ENCODE data around the gene AP2A2.

DNA sequence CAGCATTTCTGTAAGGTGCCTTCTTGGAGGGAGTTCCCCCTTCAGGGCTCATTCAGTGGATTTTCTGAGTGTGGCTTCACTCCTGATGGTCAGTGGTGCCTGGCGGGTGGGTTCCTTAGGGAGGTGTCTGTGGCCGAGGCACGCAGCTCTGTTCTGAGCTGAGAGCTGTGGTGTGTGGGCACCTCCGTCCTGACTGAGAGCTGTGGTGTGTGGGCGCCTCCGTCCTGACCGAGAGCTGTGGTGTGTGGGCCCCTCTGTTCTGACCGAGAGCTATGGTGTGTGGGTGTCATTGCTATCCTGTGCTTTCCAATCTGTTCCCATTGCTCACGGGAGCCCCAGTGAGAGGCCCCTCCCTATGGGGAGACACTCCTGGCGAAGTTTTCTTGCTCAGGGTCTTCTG, 71.0 kb downstream of the AP2A2 start:
- TF ChIP-seq CEBPB (IDR thresholded peaks at IDR 0.05; ENCODE audit: low read depth) = no peak
- TF ChIP-seq, protein P1, sequence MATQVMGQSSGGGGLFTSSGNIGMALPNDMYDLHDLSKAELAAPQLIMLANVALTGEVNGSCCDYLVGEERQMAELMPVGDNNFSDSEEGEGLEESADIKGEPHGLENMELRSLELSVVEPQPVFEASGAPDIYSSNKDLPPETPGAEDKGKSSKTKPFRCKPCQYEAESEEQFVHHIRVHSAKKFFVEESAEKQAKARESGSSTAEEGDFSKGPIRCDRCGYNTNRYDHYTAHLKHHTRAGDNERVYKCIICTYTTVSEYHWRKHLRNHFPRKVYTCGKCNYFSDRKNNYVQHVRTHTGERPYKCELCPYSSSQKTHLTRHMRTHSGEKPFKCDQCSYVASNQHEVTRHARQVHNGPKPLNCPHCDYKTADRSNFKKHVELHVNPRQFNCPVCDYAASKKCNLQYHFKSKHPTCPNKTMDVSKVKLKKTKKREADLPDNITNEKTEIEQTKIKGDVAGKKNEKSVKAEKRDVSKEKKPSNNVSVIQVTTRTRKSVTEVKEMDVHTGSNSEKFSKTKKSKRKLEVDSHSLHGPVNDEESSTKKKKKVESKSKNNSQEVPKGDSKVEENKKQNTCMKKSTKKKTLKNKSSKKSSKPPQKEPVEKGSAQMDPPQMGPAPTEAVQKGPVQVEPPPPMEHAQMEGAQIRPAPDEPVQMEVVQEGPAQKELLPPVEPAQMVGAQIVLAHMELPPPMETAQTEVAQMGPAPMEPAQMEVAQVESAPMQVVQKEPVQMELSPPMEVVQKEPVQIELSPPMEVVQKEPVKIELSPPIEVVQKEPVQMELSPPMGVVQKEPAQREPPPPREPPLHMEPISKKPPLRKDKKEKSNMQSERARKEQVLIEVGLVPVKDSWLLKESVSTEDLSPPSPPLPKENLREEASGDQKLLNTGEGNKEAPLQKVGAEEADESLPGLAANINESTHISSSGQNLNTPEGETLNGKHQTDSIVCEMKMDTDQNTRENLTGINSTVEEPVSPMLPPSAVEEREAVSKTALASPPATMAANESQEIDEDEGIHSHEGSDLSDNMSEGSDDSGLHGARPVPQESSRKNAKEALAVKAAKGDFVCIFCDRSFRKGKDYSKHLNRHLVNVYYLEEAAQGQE (IDR thresholded peaks at IDR 0.05; ENCODE audit: low read depth) = no peak
- no peak for TF ChIP-seq YY1 (IDR thresholded peaks at IDR 0.05; ENCODE audit: extremely low read depth, insufficient replicate concordance, low read depth, low read length)
- TF ChIP-seq, protein P2, sequence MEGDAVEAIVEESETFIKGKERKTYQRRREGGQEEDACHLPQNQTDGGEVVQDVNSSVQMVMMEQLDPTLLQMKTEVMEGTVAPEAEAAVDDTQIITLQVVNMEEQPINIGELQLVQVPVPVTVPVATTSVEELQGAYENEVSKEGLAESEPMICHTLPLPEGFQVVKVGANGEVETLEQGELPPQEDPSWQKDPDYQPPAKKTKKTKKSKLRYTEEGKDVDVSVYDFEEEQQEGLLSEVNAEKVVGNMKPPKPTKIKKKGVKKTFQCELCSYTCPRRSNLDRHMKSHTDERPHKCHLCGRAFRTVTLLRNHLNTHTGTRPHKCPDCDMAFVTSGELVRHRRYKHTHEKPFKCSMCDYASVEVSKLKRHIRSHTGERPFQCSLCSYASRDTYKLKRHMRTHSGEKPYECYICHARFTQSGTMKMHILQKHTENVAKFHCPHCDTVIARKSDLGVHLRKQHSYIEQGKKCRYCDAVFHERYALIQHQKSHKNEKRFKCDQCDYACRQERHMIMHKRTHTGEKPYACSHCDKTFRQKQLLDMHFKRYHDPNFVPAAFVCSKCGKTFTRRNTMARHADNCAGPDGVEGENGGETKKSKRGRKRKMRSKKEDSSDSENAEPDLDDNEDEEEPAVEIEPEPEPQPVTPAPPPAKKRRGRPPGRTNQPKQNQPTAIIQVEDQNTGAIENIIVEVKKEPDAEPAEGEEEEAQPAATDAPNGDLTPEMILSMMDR (IDR thresholded peaks at IDR 0.05 in 2 of 3, conservative IDR thresholded peaks at IDR 0.05 in 1 of 3; ENCODE audit: borderline replicate concordance in 1 of 3, insufficient read depth in 1 of 3, low read depth in 2 of 3, low read length in 2 of 3) = no peak
- no peak for TF ChIP-seq EZH2phosphoT487 (IDR thresholded peaks at IDR 0.05; ENCODE audit: borderline replicate concordance)
- TF ChIP-seq SRF (IDR thresholded peaks at IDR 0.05; ENCODE audit: low read depth) = no peak
- no peak for TF ChIP-seq POLR2AphosphoS5 (IDR thresholded peaks at IDR 0.05; ENCODE audit: low read depth, low read length)
- TF ChIP-seq, protein P3, sequence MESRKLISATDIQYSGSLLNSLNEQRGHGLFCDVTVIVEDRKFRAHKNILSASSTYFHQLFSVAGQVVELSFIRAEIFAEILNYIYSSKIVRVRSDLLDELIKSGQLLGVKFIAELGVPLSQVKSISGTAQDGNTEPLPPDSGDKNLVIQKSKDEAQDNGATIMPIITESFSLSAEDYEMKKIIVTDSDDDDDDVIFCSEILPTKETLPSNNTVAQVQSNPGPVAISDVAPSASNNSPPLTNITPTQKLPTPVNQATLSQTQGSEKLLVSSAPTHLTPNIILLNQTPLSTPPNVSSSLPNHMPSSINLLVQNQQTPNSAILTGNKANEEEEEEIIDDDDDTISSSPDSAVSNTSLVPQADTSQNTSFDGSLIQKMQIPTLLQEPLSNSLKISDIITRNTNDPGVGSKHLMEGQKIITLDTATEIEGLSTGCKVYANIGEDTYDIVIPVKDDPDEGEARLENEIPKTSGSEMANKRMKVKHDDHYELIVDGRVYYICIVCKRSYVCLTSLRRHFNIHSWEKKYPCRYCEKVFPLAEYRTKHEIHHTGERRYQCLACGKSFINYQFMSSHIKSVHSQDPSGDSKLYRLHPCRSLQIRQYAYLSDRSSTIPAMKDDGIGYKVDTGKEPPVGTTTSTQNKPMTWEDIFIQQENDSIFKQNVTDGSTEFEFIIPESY (IDR thresholded peaks at IDR 0.05; ENCODE audit: extremely low read depth, insufficient replicate concordance, low read length) = no peak
- TF ChIP-seq POLR2A (IDR thresholded peaks at IDR 0.05; ENCODE audit: borderline replicate concordance, extremely low read depth, insufficient read depth, insufficient read length) = no peak
- TF ChIP-seq RAD21 (IDR thresholded peaks at IDR 0.05; ENCODE audit: low read depth) = no peak
- no peak for TF ChIP-seq EZH2 (IDR thresholded peaks at IDR 0.05)
- TF ChIP-seq, protein P4, sequence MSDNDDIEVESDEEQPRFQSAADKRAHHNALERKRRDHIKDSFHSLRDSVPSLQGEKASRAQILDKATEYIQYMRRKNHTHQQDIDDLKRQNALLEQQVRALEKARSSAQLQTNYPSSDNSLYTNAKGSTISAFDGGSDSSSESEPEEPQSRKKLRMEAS (IDR thresholded peaks at IDR 0.05) = no peak
- TF ChIP-seq CBX3 (IDR thresholded peaks at IDR 0.05; ENCODE audit: low read depth) = no peak
- TF ChIP-seq ZNF274 (IDR thresholded peaks at IDR 0.05; ENCODE audit: low read depth, low read length) = no peak
